ENCODE results near the gene UBTF. TPM values are rescaled to one million over a fixed set of nuclear protein-coding genes. Genes with fewer than 3 reads are reported as not detected.
A peak's percentile ranks its signal among the peaks of the same experiment; 100 is the strongest.

Gene UBTF
- total and polyA plus RNA-seq, 9 of the 15 experiments (the other 6 are each of a cell fraction or from before 2014, with no cell fraction given): 1.2 to 113 (median 83.6) TPM

GRCh38 chr17:44266402-44267164, 47.1 kb upstream of the UBTF start (continued):
- TF ChIP-seq, protein P1, sequence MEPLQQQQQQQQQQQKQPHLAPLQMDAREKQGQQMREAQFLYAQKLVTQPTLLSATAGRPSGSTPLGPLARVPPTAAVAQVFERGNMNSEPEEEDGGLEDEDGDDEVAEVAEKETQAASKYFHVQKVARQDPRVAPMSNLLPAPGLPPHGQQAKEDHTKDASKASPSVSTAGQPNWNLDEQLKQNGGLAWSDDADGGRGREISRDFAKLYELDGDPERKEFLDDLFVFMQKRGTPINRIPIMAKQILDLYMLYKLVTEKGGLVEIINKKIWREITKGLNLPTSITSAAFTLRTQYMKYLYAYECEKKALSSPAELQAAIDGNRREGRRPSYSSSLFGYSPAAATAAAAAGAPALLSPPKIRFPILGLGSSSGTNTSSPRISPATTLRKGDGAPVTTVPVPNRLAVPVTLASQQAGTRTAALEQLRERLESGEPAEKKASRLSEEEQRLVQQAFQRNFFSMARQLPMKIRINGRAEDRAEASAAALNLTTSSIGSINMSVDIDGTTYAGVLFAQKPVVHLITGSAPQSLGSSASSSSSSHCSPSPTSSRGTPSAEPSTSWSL (CRISPR knock-in tag; IDR thresholded peaks at IDR 0.05; ENCODE audit: borderline replicate concordance): no peak
- no peak for TF ChIP-seq HDAC6 (IDR thresholded peaks at IDR 0.05; ENCODE audit: low read depth, low read length)
- TF ChIP-seq SNRNP70 (optimal IDR thresholded peaks at IDR 0.05; ENCODE audit: low read depth, low read length): no peak
- TF ChIP-seq, protein P2, sequence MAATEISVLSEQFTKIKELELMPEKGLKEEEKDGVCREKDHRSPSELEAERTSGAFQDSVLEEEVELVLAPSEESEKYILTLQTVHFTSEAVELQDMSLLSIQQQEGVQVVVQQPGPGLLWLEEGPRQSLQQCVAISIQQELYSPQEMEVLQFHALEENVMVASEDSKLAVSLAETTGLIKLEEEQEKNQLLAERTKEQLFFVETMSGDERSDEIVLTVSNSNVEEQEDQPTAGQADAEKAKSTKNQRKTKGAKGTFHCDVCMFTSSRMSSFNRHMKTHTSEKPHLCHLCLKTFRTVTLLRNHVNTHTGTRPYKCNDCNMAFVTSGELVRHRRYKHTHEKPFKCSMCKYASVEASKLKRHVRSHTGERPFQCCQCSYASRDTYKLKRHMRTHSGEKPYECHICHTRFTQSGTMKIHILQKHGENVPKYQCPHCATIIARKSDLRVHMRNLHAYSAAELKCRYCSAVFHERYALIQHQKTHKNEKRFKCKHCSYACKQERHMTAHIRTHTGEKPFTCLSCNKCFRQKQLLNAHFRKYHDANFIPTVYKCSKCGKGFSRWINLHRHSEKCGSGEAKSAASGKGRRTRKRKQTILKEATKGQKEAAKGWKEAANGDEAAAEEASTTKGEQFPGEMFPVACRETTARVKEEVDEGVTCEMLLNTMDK (IDR thresholded peaks at IDR 0.05; ENCODE audit: borderline replicate concordance, insufficient read depth, low read depth, low read length, poor library complexity, severe bottlenecking): no peak
- TF ChIP-seq RBM39 (optimal IDR thresholded peaks at IDR 0.05; ENCODE audit: low read depth, low read length): no peak
- TF ChIP-seq ZNF830 (CRISPR knock-in tag; IDR thresholded peaks at IDR 0.05): no peak
- no peak for TF ChIP-seq GTF3C2 (IDR thresholded peaks at IDR 0.05; ENCODE audit: borderline replicate concordance, extremely low read depth, insufficient read length)
- no peak for TF ChIP-seq ZFPM2 (CRISPR knock-in tag; IDR thresholded peaks at IDR 0.05)
- TF ChIP-seq RBFOX2 (IDR thresholded peaks at IDR 0.05; ENCODE audit: low read depth, low read length): no peak; the same call in 1 of the 2 replicates
- no peak for TF ChIP-seq ZNF3 (CRISPR knock-in tag; IDR thresholded peaks at IDR 0.05)
- 0 out of 2 replicates have a peak, but pooled peaks have one; percentile 29 for TF ChIP-seq FOXJ2 (tag; IDR thresholded peaks at IDR 0.05)
- peak; percentile 75; the same call in 1 of the 2 replicates for TF ChIP-seq NFATC3 (IDR thresholded peaks at IDR 0.05)
- TF ChIP-seq ZKSCAN3 (CRISPR knock-in tag; IDR thresholded peaks at IDR 0.05): no peak
- no peak for TF ChIP-seq ZNF586 (CRISPR knock-in tag; conservative IDR thresholded peaks at IDR 0.05)
- TF ChIP-seq, protein P3, sequence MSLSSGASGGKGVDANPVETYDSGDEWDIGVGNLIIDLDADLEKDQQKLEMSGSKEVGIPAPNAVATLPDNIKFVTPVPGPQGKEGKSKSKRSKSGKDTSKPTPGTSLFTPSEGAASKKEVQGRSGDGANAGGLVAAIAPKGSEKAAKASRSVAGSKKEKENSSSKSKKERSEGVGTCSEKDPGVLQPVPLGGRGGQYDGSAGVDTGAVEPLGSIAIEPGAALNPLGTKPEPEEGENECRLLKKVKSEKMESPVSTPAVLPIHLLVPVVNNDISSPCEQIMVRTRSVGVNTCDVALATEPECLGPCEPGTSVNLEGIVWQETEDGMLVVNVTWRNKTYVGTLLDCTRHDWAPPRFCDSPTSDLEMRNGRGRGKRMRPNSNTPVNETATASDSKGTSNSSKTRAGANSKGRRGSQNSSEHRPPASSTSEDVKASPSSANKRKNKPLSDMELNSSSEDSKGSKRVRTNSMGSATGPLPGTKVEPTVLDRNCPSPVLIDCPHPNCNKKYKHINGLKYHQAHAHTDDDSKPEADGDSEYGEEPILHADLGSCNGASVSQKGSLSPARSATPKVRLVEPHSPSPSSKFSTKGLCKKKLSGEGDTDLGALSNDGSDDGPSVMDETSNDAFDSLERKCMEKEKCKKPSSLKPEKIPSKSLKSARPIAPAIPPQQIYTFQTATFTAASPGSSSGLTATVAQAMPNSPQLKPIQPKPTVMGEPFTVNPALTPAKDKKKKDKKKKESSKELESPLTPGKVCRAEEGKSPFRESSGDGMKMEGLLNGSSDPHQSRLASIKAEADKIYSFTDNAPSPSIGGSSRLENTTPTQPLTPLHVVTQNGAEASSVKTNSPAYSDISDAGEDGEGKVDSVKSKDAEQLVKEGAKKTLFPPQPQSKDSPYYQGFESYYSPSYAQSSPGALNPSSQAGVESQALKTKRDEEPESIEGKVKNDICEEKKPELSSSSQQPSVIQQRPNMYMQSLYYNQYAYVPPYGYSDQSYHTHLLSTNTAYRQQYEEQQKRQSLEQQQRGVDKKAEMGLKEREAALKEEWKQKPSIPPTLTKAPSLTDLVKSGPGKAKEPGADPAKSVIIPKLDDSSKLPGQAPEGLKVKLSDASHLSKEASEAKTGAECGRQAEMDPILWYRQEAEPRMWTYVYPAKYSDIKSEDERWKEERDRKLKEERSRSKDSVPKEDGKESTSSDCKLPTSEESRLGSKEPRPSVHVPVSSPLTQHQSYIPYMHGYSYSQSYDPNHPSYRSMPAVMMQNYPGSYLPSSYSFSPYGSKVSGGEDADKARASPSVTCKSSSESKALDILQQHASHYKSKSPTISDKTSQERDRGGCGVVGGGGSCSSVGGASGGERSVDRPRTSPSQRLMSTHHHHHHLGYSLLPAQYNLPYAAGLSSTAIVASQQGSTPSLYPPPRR (CRISPR knock-in tag; IDR thresholded peaks at IDR 0.05; ENCODE audit: borderline replicate concordance): peak; percentile 98; the same call in 1 of the 2 replicates
- no peak for TF ChIP-seq SREBF1 (IDR thresholded peaks at IDR 0.05; ENCODE audit: borderline replicate concordance, low read depth, low read length)

Data from K562 (cell line).